Activated T-cell treated with anti-CD3 and anti-CD28 coated beads for 48 hours (primary cell): ENCODE measurements around the gene NFATC1.

Experiments used
- DNase-seq: peaks from one replicate; pipeline ENCODE4 v3.0.0-alpha.2; 2020; ENCODE audit warnings: low read depth

Gene NFATC1

GRCh38 chr18:79457239-79457638 is 61.5 kb downstream of the NFATC1 start:
- DNase-seq, result no peak

- DNase-seq, result no peak
Measured at GRCh38 chr18:79457652-79458051, 61.9 kb downstream of the NFATC1 start.

GRCh38 chr18:79458131-79458838 is 62.6 kb downstream of the NFATC1 start:
- DNase-seq, result no peak

GRCh38 chr18:79458917-79459803 is 63.4 kb downstream of the NFATC1 start:
- DNase-seq, result no peak

- no peak for DNase-seq
Measured at GRCh38 chr18:79459946-79460480, 64.3 kb downstream of the NFATC1 start.

- no peak for DNase-seq
Measured at GRCh38 chr18:79460481-79461300, 65.0 kb downstream of the NFATC1 start.

- no peak for DNase-seq
Measured at GRCh38 chr18:79461627-79462026, 65.9 kb downstream of the NFATC1 start.

GRCh38 chr18:79463424-79463960 is 67.8 kb downstream of the NFATC1 start:
- DNase-seq, result no peak

- no peak for DNase-seq
Measured at GRCh38 chr18:79465392-79465991, 69.8 kb downstream of the NFATC1 start.

- no peak for DNase-seq
Measured at GRCh38 chr18:79466591-79466990, 70.9 kb downstream of the NFATC1 start.

- DNase-seq, result no peak
Measured at GRCh38 chr18:79467126-79467525, 71.4 kb downstream of the NFATC1 start.

- DNase-seq, result no peak
Measured at GRCh38 chr18:79468119-79468789, 72.5 kb downstream of the NFATC1 start.

GRCh38 chr18:79469309-79469708 is 73.6 kb downstream of the NFATC1 start:
- DNase-seq, result no peak

GRCh38 chr18:79469751-79470505 is 74.2 kb downstream of the NFATC1 start:
- no peak for DNase-seq

GRCh38 chr18:79470547-79470946 is 74.8 kb downstream of the NFATC1 start:
- DNase-seq, result no peak

- DNase-seq, result no peak
Measured at GRCh38 chr18:79471046-79471445, 75.3 kb downstream of the NFATC1 start.

- no peak for DNase-seq
Measured at GRCh38 chr18:79471597-79471996, 75.9 kb downstream of the NFATC1 start.

- DNase-seq, result no peak
Measured at GRCh38 chr18:79472176-79472575, 76.4 kb downstream of the NFATC1 start.

GRCh38 chr18:79472946-79473345 is 77.2 kb downstream of the NFATC1 start:
- DNase-seq, result no peak
